ENCODE measurements around the gene ANTXR2.

ANTXR2 gene

DNA sequence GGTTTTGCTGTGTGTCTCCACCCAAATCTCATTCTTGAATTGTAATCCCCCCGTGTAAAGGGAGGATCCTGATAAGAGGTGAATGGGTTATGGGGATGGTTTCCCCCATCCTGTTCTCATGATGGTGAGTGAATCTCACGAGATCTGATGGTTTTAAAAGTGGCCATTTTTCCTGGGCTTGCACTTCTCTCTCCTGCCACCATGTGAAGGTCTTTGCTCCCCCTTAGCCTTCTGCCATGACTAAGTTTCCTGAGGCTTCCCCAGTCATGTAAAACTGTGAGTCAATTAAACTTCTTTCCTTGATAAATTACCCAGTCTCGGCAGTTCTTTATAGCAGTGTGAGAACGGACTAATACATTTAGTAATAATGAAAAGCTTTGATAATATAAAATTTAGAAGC, 46.9 kb downstream of the ANTXR2 start:
- CTCF ChIA-PET, result no interaction called here
- H3K27ac ChIP-seq, result no peak overlapping the region
- no peak for DNase-seq (ENCODE audit: low spot score)
- TF ChIP-seq, protein P1, sequence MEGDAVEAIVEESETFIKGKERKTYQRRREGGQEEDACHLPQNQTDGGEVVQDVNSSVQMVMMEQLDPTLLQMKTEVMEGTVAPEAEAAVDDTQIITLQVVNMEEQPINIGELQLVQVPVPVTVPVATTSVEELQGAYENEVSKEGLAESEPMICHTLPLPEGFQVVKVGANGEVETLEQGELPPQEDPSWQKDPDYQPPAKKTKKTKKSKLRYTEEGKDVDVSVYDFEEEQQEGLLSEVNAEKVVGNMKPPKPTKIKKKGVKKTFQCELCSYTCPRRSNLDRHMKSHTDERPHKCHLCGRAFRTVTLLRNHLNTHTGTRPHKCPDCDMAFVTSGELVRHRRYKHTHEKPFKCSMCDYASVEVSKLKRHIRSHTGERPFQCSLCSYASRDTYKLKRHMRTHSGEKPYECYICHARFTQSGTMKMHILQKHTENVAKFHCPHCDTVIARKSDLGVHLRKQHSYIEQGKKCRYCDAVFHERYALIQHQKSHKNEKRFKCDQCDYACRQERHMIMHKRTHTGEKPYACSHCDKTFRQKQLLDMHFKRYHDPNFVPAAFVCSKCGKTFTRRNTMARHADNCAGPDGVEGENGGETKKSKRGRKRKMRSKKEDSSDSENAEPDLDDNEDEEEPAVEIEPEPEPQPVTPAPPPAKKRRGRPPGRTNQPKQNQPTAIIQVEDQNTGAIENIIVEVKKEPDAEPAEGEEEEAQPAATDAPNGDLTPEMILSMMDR (conservative IDR thresholded peaks at IDR 0.05; ENCODE audit: low read depth), result no peak
- POLR2A ChIA-PET (ENCODE audit: low non-redundant PET), result no interaction called here

DNA sequence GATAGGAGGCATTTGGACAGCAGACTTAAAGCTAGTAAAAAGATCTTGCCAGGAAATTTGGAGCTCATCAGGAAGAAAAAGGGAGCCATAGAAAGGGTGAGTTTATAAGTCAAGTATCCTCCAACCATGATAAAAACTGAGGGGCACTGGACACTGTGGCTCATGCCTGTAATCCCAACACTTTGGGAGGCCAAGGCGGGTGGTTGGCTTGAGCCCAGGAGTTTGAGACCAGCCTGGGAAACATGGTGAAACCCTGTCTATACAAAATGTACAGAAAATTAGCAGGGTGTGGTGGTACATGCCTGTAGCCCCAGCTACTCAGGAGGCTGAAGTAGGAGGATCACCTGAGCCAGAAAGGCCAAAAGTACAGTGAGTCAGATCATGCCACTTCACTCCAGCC, 48.7 kb downstream of the ANTXR2 start:
- ChIA-PET POLR2A (ENCODE audit: low non-redundant PET) (no interaction called here), CTCF (no interaction called here)
- TF ChIP-seq, protein P1 (conservative IDR thresholded peaks at IDR 0.05; ENCODE audit: low read depth), result no peak
- DNase-seq (ENCODE audit: low spot score), result no peak
- H3K27ac ChIP-seq, result no peak overlapping the region

GRCh38 chr4:80022282-80022681, 50.7 kb downstream of the ANTXR2 start:
- TF ChIP-seq, protein P1 (conservative IDR thresholded peaks at IDR 0.05; ENCODE audit: low read depth), result no peak
- POLR2A ChIA-PET (ENCODE audit: low non-redundant PET), result no interaction called here
- CTCF ChIA-PET, result no interaction called here
- no peak for DNase-seq (ENCODE audit: low spot score)
- H3K27ac ChIP-seq, result no peak overlapping the region

DNA sequence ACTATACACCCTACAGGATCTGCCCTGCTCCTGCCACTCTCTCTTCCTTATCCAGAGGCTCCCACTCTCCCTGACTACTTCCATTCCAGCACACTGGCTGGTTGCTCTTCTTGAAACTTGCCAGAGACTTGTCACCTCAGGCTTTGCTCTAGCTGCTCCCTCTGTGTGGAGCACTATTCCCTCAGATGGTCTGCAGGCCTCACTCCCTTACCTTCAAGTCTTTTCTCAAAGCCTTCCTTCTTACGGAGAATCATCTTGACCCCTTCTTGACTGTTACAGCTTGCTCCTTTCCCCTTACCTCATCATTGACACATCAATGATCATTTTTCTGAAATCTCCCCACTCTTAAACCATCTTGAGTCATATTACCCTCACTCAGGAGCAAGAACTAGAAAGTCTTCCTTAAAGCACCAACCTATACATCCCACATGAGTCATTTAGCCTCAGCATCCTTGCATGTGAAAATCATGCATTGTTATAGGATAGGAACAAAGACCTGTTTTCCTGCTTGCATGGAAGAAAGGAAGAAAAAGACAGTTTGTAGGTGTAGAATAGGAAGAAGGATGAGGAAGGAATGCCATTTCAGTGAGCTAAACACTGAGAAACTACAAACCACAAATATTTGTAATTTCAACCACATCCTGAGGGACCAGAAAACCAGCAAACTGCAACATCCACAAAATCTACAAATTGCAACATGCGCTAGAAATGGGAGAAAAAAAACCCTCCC, 55.7 kb downstream of the ANTXR2 start:
- no peak overlapping the region for H3K27ac ChIP-seq
- ChIA-PET CTCF (no interaction called here), POLR2A (ENCODE audit: low non-redundant PET) (no interaction called here)
- peak; percentile 20 for DNase-seq (ENCODE audit: low spot score)
- TF ChIP-seq, protein P1 (conservative IDR thresholded peaks at IDR 0.05; ENCODE audit: low read depth), result no peak

- TF ChIP-seq, protein P1 (conservative IDR thresholded peaks at IDR 0.05; ENCODE audit: low read depth), result no peak
- ChIA-PET POLR2A (ENCODE audit: low non-redundant PET) (no interaction called here), CTCF (no interaction called here)
- H3K27ac ChIP-seq, result no peak overlapping the region
- DNase-seq (ENCODE audit: low spot score), result no peak
Observed at GRCh38 chr4:80016506-80016905, 56.5 kb downstream of the ANTXR2 start.

DNA sequence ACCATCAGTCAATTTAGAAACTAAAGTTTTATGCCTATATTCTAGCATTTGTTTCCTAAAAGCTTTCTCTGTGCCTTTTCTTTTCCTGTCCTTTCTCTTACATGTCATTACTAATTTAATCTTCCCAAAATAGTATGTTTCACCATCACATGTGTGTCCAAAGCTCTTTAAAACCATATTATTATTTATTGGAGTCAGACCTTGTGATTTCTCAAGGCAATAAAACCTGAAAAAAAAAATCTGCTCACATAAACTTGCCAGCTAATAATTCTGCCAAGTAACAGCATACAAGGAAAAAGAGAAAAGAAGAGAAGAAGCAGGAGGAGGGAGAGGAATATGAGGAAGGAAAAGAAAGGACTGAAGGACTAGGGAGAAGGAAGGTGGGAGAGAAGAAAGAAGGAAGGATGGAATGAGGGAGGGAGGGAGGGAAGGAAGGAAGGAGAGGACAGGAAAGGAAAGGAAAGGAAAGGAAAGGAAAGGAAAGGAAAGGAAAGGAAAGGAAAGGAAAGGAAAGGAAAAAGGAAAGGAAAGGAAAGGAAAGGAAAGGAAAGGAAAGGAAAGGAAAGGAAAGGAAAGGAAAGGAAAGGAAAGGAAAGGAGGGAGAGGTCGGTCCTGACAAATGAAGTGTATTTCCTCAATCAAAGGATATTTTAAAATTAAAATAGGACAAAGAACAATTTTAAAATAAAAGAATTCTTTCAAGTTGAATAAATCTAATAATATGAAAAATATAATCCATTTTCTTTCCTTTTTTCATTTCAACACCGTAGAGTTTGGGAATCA, 57.4 kb downstream of the ANTXR2 start:
- POLR2A ChIA-PET (ENCODE audit: low non-redundant PET), result no interaction called here

More for the DNA sequence above, 57.4 kb downstream of the ANTXR2 start:
- TF ChIP-seq, protein P1 (conservative IDR thresholded peaks at IDR 0.05; ENCODE audit: low read depth), result no peak
- CTCF ChIA-PET, result no interaction called here
- no peak for DNase-seq (ENCODE audit: low spot score)
- H3K27ac ChIP-seq, result no peak overlapping the region
